K562 (cell line): ENCODE data around the gene B3GAT1. TPM values are rescaled to one million over a fixed set of nuclear protein-coding genes. Genes with fewer than 3 reads are reported as not detected.

Experiments used
- ATAC-seq: fragments of 200-7000 bp; cut with Tn5 transposase; 3 replicates; pipeline ENCODE4 v1.9.1; 2020; ENCODE audit warnings: moderate library complexity
- BruUV-seq: library from RNA; stranded (reverse); fragments of 400-500 nt; replicated peaks from 2 replicates; lab custom pipeline; 2021; lab: Mats Ljungman, UMichigan
- CTCF ChIA-PET: fragments of 300-600 bp; formaldehyde crosslinking; extraction: SDS; loops from one replicate; lab custom pipeline; 2021; ENCODE audit warnings: low intra/inter-chr PET ratio; lab: Yijun Ruan, JAX
- POLR2A ChIA-PET: fragments of 300-600, 350-650 bp; sonication (Branson Sonifier 250); formaldehyde crosslinking; extraction: SDS; loops from one replicate; lab custom pipeline; 2021; ENCODE audit warnings: antibody characterized with exemption, inconsistent platforms; lab: Yijun Ruan, JAX
- DNase-seq, 4 experiments: peaks; one replicate each; pipeline versions ENCODE4 v3.0.0 to v3.0.0-alpha.2; 2011 to 2018; ENCODE audit warnings: low spot score in 3 of 4, mixed read lengths in 3 of 4; ENCODE audit errors: extremely low read depth in 1 of 4
- FAIRE-seq: peaks from 2 replicates; lab custom pipeline; 2011; peaks lifted over from hg19 to GRCh38; lab: Jason Lieb, UNC
- H2AFZ ChIP-seq: 2 replicates; pipeline ENCODE4 v1.6.0; 2011; ENCODE audit warnings: low read depth, low read length, control low read depth, inconsistent platforms
- H3K27ac ChIP-seq: fragments of 200-600 bp; 3 replicates; pipeline ENCODE4 v1.8.0; 2011; ENCODE audit warnings: low read depth, mild to moderate bottlenecking, control low read depth, inconsistent platforms, low read length, moderate library complexity, mixed read lengths; ENCODE audit errors: extremely low read depth
- H3K27me3 ChIP-seq, 2 experiments: fragments of 300-600 bp in 1 of 2; 2 replicates in 1 of 2; 3 replicates in 1 of 2; pipeline versions ENCODE4 v1.6.0 to v1.8.0; 2011; ENCODE audit warnings: inconsistent platforms in 2 of 2, low read length in 2 of 2, mild to moderate bottlenecking in 1 of 2, mixed read lengths in 1 of 2, moderate library complexity in 1 of 2; ENCODE audit not compliant: control insufficient read depth in 2 of 2, insufficient read depth in 2 of 2
- H3K36me3 ChIP-seq: fragments of 300-600 bp; 3 replicates; pipeline ENCODE4 v1.8.0; 2011; ENCODE audit warnings: mild to moderate bottlenecking, low read length, inconsistent platforms; ENCODE audit not compliant: control insufficient read depth, insufficient read depth
- H3K4me1 ChIP-seq, 2 experiments: fragments of 200-600 bp in 1 of 2; replicated peaks in 1 of 2; 2 replicates in 1 of 2; 3 replicates in 1 of 2; pipeline versions ENCODE4 v1.5.1 to v1.8.0; 2011; ENCODE audit warnings: inconsistent platforms in 2 of 2, low read length in 2 of 2, mild to moderate bottlenecking in 1 of 2, mixed read lengths in 1 of 2, moderate library complexity in 1 of 2; ENCODE audit not compliant: control insufficient read depth in 2 of 2, insufficient read depth in 2 of 2
- H3K4me2 ChIP-seq: 2 replicates; pipeline ENCODE4 v1.6.1; 2011; ENCODE audit warnings: low read length, control low read depth, inconsistent platforms, mixed read lengths; ENCODE audit not compliant: insufficient read depth
- H3K4me3 ChIP-seq: fragments of 200-600 bp; sonication (generic), shearing (Covaris generic); 2 replicates; pipeline ENCODE4 v1.5.1; 2016; ENCODE audit warnings: control low read depth, inconsistent platforms
- H3K79me2 ChIP-seq: fragments of 200-600 bp; 3 replicates; pipeline ENCODE4 v1.8.0; 2011; ENCODE audit warnings: low read length, inconsistent platforms; ENCODE audit not compliant: control insufficient read depth, insufficient read depth
- H3K9ac ChIP-seq, 2 experiments: 2 replicates each; pipeline versions ENCODE4 v1.6.0 to v1.6.1; 2011; ENCODE audit warnings: low read depth in 2 of 2, low read length in 2 of 2, control low read depth in 1 of 2, inconsistent platforms in 1 of 2, mild to moderate bottlenecking in 1 of 2, mixed read lengths in 1 of 2; ENCODE audit not compliant: insufficient read depth in 1 of 2
- H3K9me1 ChIP-seq: one replicate; pipeline ENCODE4 v1.6.0; 2011; ENCODE audit warnings: inconsistent platforms, mild to moderate bottlenecking, low read length, moderate library complexity; ENCODE audit not compliant: control insufficient read depth, insufficient read depth
- H3K9me3 ChIP-seq: replicated peaks from 2 replicates; pipeline ENCODE4 v1.5.1; 2011; ENCODE audit warnings: low read depth, low read length, inconsistent platforms; ENCODE audit not compliant: control insufficient read depth, insufficient read depth
- H4K20me1 ChIP-seq: replicated peaks from 2 replicates; pipeline ENCODE4 v1.6.1; 2011; ENCODE audit warnings: low read length, inconsistent platforms, mixed read lengths; ENCODE audit not compliant: control insufficient read depth, insufficient read depth
- BDP1 ChIP-seq: IDR thresholded peaks from 3 replicates; pipeline ENCODE4 v1.6.1; 2011; ENCODE audit not compliant: insufficient read length, insufficient read depth
- CTBP1 ChIP-seq: fragments of 450-650 bp; IDR thresholded peaks from 2 replicates; pipeline ENCODE4 v1.6.1; 2016; ENCODE audit warnings: borderline replicate concordance
- EP400 ChIP-seq: fragments of 450-650 bp; IDR thresholded peaks from 2 replicates; pipeline ENCODE4 v1.6.1; 2017; ENCODE audit warnings: antibody characterized with exemption, mild to moderate bottlenecking, moderate library complexity
- FOXM1 ChIP-seq, 2 experiments: fragments of 450-650 bp in 1 of 2; sonication (generic) in 1 of 2; formaldehyde crosslinking in 1 of 2; IDR thresholded peaks; 2 replicates each; pipeline versions ENCODE4 v1.6.1 to v1.9.0; 2017 to 2022; ENCODE audit warnings: low read depth in 2 of 2, mild to moderate bottlenecking in 2 of 2, missing genetic modification reagents in 1 of 2, moderate library complexity in 1 of 2
- KLF1 ChIP-seq: fragments of 450-650 bp; IDR thresholded peaks from 2 replicates; pipeline ENCODE4 v1.6.1; 2016; ENCODE audit warnings: missing genetic modification characterization, missing compliant biosample characterization
- RCOR1 ChIP-seq, 2 experiments: IDR thresholded peaks; 2 replicates each; pipeline ENCODE4 v1.6.1; 2012; ENCODE audit warnings: low read depth in 2 of 2, low read length in 2 of 2, borderline replicate concordance in 1 of 2, improper control_type of control experiment in 1 of 2
- XRCC5 ChIP-seq: fragments of 200-400 bp; formaldehyde crosslinking; IDR thresholded peaks from 2 replicates; pipeline ENCODE4 v1.6.1; 2017; ENCODE audit warnings: low read depth, mild to moderate bottlenecking, low read length
- ZBTB1 ChIP-seq: sonication (generic); formaldehyde crosslinking; IDR thresholded peaks from 2 replicates; pipeline ENCODE4 v1.8.1; 2023; ENCODE audit warnings: missing genetic modification reagents, low read depth, mild to moderate bottlenecking, borderline replicate concordance
- ZNF133 ChIP-seq: fragments of 250-450 bp; sonication (Bioruptor Pico); IDR thresholded peaks from 2 replicates; pipeline ENCODE4 v1.4.0; 2020; ENCODE audit warnings: mild to moderate bottlenecking
- WGBS: fragments of 100-300 bp; shearing (Covaris generic); methylation state at CpG from one replicate; pipeline ENCODE4 v1.1.6; 2016; ENCODE audit warnings: low coverage, mixed read lengths; ENCODE audit not compliant: insufficient coverage; ENCODE audit errors: missing lambda C conversion rate; 5-methylcytosine and 5-hydroxymethylcytosine counted together
- in situ Hi-C: fragments of 300-500 bp; cut with MboI; formaldehyde crosslinking; loops from 4 replicates; pipeline ENCODE4 v1.15.0; 2018; ENCODE audit warnings: inconsistent platforms, mixed read lengths
- intact Hi-C: fragments of 100-400 bp; cut with micrococcal nuclease; formaldehyde crosslinking; loops from 2 replicates; pipeline ENCODE4 v1.14.2; 2022
- polyA plus RNA-seq, 8 experiments: library from polyadenylated mRNA; depleted of rRNA in 4 of 8; stranded (reverse) in 5 of 8; unstranded in 3 of 8; fragments of >200 nt; fragmentation: Nextera tagmentation in 2 of 8; fragmentation: Illumina TruSeq in 1 of 8; extraction: Ambion mirVana in 2 of 8; extraction: Trizol in 1 of 8; gene quantifications; 2 replicates each; pipeline versions ENCODE4 v1.2.1 to v1.2.3, GENCODE V29; 2011 to 2014; ENCODE audit warnings: inconsistent platforms in 1 of 8, missing spikeins in 1 of 8
- total RNA-seq, 7 experiments: library from RNA; depleted of rRNA in 6 of 7; stranded (reverse); fragments of >200 nt in 6 of 7; fragmentation: Illumina TruSeq in 2 of 7; extraction: Trizol in 2 of 7; gene quantifications; 2 replicates each; pipeline versions ENCODE4 v1.2.1 to v1.2.3, GENCODE V29; 2011 to 2021; ENCODE audit warnings: low replicate concordance in 1 of 7
- TF ChIP-seq, protein P1 (sequence below): sonication (generic); formaldehyde crosslinking; IDR thresholded peaks from 2 replicates; pipeline ENCODE4 v1.8.1; 2023; ENCODE audit warnings: missing genetic modification reagents, mild to moderate bottlenecking, borderline replicate concordance
- TF ChIP-seq, protein P2 (sequence below), 3 experiments: IDR thresholded peaks in 2 of 3; conservative IDR thresholded peaks in 1 of 3; 2 replicates each; pipeline ENCODE4 v1.5.1; 2011 to 2012; ENCODE audit warnings: low read length in 3 of 3, mild to moderate bottlenecking in 3 of 3, control low read depth in 2 of 3, improper control_type of control experiment in 1 of 3, inconsistent platforms in 1 of 3, low read depth in 1 of 3, mixed read lengths in 1 of 3, moderate library complexity in 1 of 3; ENCODE audit not compliant: insufficient read depth in 2 of 3
- TF ChIP-seq, protein P3 (sequence below): fragments of 450-650 bp; IDR thresholded peaks from 2 replicates; pipeline ENCODE4 v1.6.1; 2018; ENCODE audit not compliant: partially characterized antibody

The B3GAT1 gene
- total and polyA plus RNA-seq, 9 of the 15 experiments (the other 6 are each of a cell fraction or from before 2014, with no cell fraction given), result 0.01 to 0.53 (median 0.14) TPM; not detected in 1

DNA sequence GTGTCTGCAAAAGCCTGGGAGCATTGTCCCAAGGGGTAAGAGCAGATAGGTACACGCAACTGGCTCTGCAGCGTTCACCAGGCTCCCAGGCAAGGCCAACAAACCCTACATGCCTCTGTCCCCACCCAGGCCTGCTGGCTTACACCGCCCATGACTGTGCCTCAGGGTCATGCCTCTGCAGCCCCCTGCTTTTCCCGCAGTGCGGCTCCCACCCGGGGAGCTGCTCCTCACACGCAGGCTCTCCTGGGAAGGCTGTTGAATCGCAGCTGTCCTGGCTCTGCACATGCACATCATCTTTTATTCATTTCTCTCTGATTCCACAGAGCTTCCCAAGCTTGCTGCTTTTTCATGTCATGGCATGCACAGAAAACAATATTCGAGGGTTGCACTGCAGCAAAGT lies 29.2 kb upstream of the B3GAT1 start:
- ChIA-PET CTCF (no interaction called here), POLR2A (no interaction called here)
- in situ Hi-C loops, result no loop called here
- H3K9me3 ChIP-seq, result no peaks in the 10 kb centered on the region
- no peak overlapping the region for H3K4me2 ChIP-seq
- no TSS peak for BruUV-seq
- H4K20me1 ChIP-seq, result no peaks in the 10 kb centered on the region
- WGBS, result under 1% methylated on average over 9 of the region's 9 CpGs
- no peak for DNase-seq
- no peak for ATAC-seq
- H2AFZ ChIP-seq, result no peak overlapping the region
- intact Hi-C loops, result no loop called here
- no peak overlapping the region for H3K4me3 ChIP-seq
- no peak for FAIRE-seq
- no peak overlapping the region for H3K27ac ChIP-seq
- no peaks in the 10 kb centered on the region for H3K36me3 ChIP-seq
- H3K4me1 ChIP-seq, result no peaks in the 10 kb centered on the region
- H3K79me2 ChIP-seq, result no peaks in the 10 kb centered on the region; the same call in 2 of the 3 replicates
- peaks cover 0 to 55% of the 10 kb centered on the region in 2 experiments; a peak in 3 of 5 replicates for H3K27me3 ChIP-seq
- H3K9me1 ChIP-seq, result no peaks in the 10 kb centered on the region
- H3K9ac ChIP-seq, result 0 out of 4 replicates have a peak overlapping the region, but pooled peaks of 1 of the 2 experiments have one; percentile 16
- TF ChIP-seq, protein P1, sequence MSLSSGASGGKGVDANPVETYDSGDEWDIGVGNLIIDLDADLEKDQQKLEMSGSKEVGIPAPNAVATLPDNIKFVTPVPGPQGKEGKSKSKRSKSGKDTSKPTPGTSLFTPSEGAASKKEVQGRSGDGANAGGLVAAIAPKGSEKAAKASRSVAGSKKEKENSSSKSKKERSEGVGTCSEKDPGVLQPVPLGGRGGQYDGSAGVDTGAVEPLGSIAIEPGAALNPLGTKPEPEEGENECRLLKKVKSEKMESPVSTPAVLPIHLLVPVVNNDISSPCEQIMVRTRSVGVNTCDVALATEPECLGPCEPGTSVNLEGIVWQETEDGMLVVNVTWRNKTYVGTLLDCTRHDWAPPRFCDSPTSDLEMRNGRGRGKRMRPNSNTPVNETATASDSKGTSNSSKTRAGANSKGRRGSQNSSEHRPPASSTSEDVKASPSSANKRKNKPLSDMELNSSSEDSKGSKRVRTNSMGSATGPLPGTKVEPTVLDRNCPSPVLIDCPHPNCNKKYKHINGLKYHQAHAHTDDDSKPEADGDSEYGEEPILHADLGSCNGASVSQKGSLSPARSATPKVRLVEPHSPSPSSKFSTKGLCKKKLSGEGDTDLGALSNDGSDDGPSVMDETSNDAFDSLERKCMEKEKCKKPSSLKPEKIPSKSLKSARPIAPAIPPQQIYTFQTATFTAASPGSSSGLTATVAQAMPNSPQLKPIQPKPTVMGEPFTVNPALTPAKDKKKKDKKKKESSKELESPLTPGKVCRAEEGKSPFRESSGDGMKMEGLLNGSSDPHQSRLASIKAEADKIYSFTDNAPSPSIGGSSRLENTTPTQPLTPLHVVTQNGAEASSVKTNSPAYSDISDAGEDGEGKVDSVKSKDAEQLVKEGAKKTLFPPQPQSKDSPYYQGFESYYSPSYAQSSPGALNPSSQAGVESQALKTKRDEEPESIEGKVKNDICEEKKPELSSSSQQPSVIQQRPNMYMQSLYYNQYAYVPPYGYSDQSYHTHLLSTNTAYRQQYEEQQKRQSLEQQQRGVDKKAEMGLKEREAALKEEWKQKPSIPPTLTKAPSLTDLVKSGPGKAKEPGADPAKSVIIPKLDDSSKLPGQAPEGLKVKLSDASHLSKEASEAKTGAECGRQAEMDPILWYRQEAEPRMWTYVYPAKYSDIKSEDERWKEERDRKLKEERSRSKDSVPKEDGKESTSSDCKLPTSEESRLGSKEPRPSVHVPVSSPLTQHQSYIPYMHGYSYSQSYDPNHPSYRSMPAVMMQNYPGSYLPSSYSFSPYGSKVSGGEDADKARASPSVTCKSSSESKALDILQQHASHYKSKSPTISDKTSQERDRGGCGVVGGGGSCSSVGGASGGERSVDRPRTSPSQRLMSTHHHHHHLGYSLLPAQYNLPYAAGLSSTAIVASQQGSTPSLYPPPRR, result no peak
- TF ChIP-seq BDP1 (no peak), RCOR1 (IDR thresholded peaks at IDR 0.05; ENCODE audit: borderline replicate concordance in 1 of 2, low read depth in 2 of 2, low read length in 2 of 2) (no peak), ZNF133 (CRISPR knock-in tag) (no peak), ZBTB1 (no peak), EP400 (no peak), KLF1 (tag) (no peak), CTBP1 (no peak), XRCC5 (no peak), FOXM1 (IDR thresholded peaks at IDR 0.05; ENCODE audit: low read depth) (no peak), FOXM1 (CRISPR knock-in tag; IDR thresholded peaks at IDR 0.05; ENCODE audit: low read depth) (no peak)
- TF ChIP-seq, protein P2, sequence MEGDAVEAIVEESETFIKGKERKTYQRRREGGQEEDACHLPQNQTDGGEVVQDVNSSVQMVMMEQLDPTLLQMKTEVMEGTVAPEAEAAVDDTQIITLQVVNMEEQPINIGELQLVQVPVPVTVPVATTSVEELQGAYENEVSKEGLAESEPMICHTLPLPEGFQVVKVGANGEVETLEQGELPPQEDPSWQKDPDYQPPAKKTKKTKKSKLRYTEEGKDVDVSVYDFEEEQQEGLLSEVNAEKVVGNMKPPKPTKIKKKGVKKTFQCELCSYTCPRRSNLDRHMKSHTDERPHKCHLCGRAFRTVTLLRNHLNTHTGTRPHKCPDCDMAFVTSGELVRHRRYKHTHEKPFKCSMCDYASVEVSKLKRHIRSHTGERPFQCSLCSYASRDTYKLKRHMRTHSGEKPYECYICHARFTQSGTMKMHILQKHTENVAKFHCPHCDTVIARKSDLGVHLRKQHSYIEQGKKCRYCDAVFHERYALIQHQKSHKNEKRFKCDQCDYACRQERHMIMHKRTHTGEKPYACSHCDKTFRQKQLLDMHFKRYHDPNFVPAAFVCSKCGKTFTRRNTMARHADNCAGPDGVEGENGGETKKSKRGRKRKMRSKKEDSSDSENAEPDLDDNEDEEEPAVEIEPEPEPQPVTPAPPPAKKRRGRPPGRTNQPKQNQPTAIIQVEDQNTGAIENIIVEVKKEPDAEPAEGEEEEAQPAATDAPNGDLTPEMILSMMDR (IDR thresholded peaks at IDR 0.05 in 2 of 3, conservative IDR thresholded peaks at IDR 0.05 in 1 of 3; ENCODE audit: insufficient read depth in 2 of 3, low read depth in 1 of 3, low read length in 3 of 3), result no peak
- TF ChIP-seq, protein P3, sequence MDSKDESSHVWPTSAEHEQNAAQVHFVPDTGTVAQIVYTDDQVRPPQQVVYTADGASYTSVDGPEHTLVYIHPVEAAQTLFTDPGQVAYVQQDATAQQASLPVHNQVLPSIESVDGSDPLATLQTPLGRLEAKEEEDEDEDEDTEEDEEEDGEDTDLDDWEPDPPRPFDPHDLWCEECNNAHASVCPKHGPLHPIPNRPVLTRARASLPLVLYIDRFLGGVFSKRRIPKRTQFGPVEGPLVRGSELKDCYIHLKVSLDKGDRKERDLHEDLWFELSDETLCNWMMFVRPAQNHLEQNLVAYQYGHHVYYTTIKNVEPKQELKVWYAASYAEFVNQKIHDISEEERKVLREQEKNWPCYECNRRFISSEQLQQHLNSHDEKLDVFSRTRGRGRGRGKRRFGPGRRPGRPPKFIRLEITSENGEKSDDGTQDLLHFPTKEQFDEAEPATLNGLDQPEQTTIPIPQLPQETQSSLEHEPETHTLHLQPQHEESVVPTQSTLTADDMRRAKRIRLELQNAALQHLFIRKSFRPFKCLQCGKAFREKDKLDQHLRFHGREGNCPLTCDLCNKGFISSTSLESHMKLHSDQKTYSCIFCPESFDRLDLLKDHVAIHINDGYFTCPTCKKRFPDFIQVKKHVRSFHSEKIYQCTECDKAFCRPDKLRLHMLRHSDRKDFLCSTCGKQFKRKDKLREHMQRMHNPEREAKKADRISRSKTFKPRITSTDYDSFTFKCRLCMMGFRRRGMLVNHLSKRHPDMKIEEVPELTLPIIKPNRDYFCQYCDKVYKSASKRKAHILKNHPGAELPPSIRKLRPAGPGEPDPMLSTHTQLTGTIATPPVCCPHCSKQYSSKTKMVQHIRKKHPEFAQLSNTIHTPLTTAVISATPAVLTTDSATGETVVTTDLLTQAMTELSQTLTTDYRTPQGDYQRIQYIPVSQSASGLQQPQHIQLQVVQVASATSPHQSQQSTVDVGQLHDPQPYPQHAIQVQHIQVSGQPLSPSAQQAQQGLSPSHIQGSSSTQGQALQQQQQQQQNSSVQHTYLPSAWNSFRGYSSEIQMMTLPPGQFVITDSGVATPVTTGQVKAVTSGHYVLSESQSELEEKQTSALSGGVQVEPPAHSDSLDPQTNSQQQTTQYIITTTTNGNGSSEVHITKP, result no peak
